Activated T-helper 17 cell treated with anti-CD3 and anti-CD28 coated beads, Interleukin-2, amount 50 U/mL, for 72 hours (primary cell): ENCODE data around the gene MON1A. TPM values are rescaled to one million over a fixed set of nuclear protein-coding genes. Genes with fewer than 3 reads are reported as not detected.
A peak's percentile ranks its signal among the peaks of the same experiment; 100 is the strongest.
"Not testable (repeated sequence)": the region's sequence is repeated elsewhere in the genome, so short reads cannot be mapped to it uniquely, and the experiment has no call there.

ENCODE experiments used
- ATAC-seq: fragments of 150-1000 bp; cut with Tn5 transposase; replicated peaks from 2 replicates; pipeline ENCODE4 v1.10.0; 2021; ENCODE audit warnings: mild to moderate bottlenecking, moderate library complexity
- H3K27ac Mint-ChIP-seq: one replicate; pipeline ENCODE4 v1.8.0; 2022; ENCODE audit warnings: mixed read lengths
- H3K27me3 Mint-ChIP-seq: one replicate; pipeline ENCODE4 v1.8.0; 2022; ENCODE audit warnings: mixed read lengths
- H3K36me3 Mint-ChIP-seq: one replicate; pipeline ENCODE4 v1.8.0; 2022; ENCODE audit warnings: low read depth, mild to moderate bottlenecking, mixed read lengths
- H3K4me1 Mint-ChIP-seq: one replicate; pipeline ENCODE4 v1.8.0; 2022; ENCODE audit warnings: mixed read lengths
- H3K4me3 Mint-ChIP-seq: one replicate; pipeline ENCODE4 v1.8.0; 2022; ENCODE audit warnings: mild to moderate bottlenecking, mixed read lengths
- H3K9me3 Mint-ChIP-seq: one replicate; pipeline ENCODE4 v1.8.0; 2022; ENCODE audit warnings: mixed read lengths
- total RNA-seq, 2 donors: library from RNA; stranded (reverse); gene quantifications; one replicate each; pipeline ENCODE4 v1.2.3, GENCODE V29; 2022

The MON1A gene
- total RNA-seq, 2 donors from 2014 or later = 4.6 to 15.8 TPM

DNA sequence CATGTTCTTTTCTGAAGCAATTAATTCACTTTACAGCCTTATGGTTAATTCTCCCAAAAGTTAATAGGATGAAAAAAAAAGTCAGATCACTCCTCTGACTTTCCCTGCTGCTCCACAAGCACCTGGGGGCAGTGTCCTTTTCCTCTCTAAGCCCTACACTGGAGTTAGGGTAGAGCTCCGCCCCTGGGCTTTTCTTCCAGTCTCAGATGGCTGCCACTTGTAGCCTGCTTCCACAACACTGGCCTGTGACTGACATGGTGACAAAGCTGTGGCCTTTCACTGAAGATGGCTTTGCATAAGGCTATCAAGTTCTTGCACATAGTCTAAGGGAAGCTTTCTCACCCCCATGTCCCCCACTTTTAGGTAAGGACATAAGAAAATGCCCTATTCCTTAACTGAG is 1.3 kb upstream of the MON1A start:
- Mint-ChIP-seq H3K4me3 (peak overlapping the region; percentile 88), H3K36me3 (no peaks in the 10 kb centered on the region), H3K4me1 (peaks cover 4% of the 10 kb centered on the region), H3K27ac (peak overlapping the region; percentile 68), H3K27me3 (no peaks in the 10 kb centered on the region), H3K9me3 (no peaks in the 10 kb centered on the region)
- ATAC-seq = no peak

DNA sequence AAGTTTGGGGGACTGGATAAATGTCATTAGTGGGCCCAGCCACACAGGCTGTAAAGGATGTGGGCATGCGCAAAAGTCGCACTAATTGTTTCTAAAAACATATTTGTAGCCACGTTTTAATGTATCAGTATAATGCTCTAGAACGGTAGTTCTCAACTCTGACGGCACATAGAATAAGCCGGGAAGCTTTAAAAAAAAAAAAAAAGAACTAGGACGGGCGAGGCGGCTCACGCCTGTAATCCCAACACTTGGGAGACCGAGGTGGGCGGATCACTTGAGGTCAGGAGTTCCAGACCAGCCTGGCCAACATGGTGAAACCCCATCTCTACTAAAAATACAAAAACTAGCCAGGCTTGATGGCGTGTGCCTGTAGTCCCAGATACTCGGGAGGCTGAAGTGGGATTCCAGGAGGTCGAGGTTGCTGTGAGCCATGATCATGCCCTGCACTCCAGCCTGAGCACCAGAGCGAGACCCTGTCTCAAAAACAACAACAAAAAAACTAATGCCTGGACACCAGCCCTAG is 618 bp upstream of the MON1A start:
- peaks cover 7% of the 10 kb centered on the region for H3K4me1 Mint-ChIP-seq
- H3K9me3 Mint-ChIP-seq = no peaks in the 10 kb centered on the region
- no peak for ATAC-seq
- H3K27ac Mint-ChIP-seq = peak overlapping the region; percentile 94
- H3K27me3 Mint-ChIP-seq = no peaks in the 10 kb centered on the region
- H3K4me3 Mint-ChIP-seq = peak overlapping the region; percentile 88
- H3K36me3 Mint-ChIP-seq = no peaks in the 10 kb centered on the region

DNA sequence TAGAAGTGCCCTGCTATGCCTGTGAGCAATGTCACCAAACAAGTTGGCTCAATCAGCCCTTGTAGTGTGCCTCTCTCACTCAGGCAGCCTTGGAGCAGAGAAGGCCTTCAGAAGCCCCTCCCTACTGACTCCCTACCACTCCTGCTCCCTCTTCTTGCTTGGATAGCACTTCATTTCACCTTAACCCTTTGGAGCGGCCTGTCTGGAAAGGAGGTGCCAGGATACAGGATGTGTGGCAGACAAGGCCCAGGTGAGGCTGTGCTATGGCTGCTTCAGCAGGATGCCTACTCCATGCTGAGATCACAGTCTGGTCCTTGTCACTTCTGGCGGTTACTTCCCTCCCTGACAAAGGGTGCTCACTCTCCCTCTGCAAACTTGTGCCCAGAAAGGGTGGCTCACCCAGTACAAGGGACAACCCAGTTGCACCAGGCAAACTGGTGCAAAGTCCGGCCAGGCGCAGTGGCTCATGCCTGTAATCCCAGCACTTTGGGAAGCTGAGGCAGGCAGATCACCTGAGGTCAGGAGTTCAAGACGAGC is 1.1 kb downstream of the MON1A start:
- Mint-ChIP-seq H3K27ac (peak overlapping the region; percentile 94), H3K36me3 (no peaks in the 10 kb centered on the region), H3K9me3 (no peaks in the 10 kb centered on the region), H3K4me1 (peaks cover 7% of the 10 kb centered on the region), H3K4me3 (peak overlapping the region; percentile 88), H3K27me3 (no peaks in the 10 kb centered on the region)
- no peak for ATAC-seq

DNA sequence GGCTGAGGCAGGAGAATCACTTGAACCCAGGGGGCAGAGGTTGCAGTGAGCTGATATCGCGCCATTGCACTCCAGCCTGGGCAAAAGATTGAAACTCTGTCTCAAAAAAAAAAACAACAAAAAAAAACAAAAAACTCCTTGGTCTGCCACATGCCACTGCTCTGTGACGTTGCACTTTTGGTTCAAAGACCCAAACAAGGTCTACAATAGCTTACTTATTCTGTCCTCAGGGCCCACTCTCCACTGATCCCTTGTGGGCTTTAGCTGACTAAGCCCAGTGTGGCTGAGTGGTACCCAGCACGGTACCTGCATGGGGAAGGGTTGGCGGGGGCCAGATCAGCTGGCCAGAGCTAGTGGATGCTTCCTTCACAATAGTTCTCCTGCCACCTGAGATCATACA is 1.8 kb downstream of the MON1A start:
- no peaks in the 10 kb centered on the region for H3K27me3 Mint-ChIP-seq
- H3K36me3 Mint-ChIP-seq = no peaks in the 10 kb centered on the region
- no peak overlapping the region for H3K4me3 Mint-ChIP-seq
- no peak for ATAC-seq
- H3K27ac Mint-ChIP-seq = peak overlapping the region; percentile 94
- H3K9me3 Mint-ChIP-seq = no peaks in the 10 kb centered on the region
- H3K4me1 Mint-ChIP-seq = peaks cover 7% of the 10 kb centered on the region

DNA sequence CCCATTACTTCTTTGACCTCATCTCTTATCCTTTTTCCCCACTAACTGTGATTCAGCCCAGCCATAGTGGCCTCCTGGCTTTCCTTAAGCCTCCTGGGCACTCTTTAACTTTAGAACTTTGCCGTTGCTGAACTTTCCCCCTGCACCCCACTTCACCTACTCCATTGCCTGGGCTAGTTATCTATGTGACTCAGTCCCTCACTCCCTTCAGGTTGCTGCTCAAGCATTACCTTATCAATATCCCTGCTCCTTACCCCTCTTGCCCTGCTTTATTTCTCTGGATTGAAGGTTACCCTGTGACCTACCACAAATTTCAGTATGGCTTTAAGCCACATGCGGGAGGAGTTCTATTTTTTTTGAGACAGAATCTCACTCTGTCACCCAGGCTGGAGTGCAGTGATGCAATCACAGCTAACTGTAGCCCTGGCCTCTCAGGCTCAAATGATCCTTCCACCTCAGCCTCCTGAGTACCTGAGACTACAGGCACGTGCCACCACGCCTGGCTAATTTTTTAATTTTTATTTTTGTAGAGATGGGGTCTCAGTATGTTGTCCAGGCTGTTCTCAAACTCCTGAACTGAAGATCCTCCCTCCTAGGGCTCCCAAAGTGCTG is 3.4 kb downstream of the MON1A start:
- Mint-ChIP-seq H3K27me3 (no peaks in the 10 kb centered on the region), H3K36me3 (no peaks in the 10 kb centered on the region), H3K4me3 (no peak overlapping the region), H3K27ac (peak overlapping the region; percentile 20), H3K4me1 (peaks cover 7% of the 10 kb centered on the region), H3K9me3 (no peaks in the 10 kb centered on the region)
- no peak for ATAC-seq

DNA sequence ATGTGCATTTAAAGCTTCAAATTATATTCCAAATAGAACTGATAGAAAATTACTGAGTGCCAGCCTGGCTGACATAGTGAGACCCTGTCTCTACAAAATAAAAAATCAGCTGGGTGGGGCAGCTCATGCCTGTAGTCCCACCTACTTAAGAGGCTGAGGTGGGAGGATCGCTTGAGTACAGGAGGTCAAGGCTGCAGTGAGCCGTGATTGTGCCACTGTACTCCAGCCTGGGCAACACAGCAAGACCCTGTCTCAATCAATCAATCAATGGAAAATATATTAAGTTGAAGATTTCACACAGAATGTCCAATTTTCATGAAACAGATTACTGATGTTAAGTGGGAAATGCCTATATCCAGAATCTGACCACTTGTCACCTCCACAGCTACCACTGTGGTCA is 4.1 kb downstream of the MON1A start:
- Mint-ChIP-seq H3K27me3 (no peaks in the 10 kb centered on the region), H3K36me3 (no peaks in the 10 kb centered on the region), H3K27ac (peak overlapping the region; percentile 20), H3K9me3 (no peaks in the 10 kb centered on the region), H3K4me1 (peaks cover 7% of the 10 kb centered on the region), H3K4me3 (no peak overlapping the region)
- ATAC-seq = no peak

DNA sequence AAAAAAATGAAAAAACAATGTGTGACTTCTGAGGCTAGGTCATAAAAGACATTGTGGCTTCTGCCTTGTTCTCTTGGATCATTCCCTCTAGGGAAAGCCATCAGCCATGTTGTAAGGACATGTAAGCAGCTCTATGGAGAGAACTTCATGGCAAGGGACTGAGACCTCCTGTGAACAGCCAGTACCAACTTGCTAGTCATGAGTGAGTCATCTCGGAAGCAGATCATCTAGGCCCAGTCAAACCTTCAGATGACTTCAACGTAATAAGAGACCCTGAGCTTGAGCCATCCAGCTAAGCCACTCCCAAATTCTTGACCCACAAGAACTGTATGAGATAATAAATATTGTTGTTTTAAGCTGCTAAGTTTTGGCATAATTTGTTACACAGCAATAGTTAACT is 4.9 kb downstream of the MON1A start:
- ATAC-seq = no peak
- Mint-ChIP-seq H3K4me3 (no peak overlapping the region), H3K36me3 (peaks cover 7% of the 10 kb centered on the region), H3K27ac (no peak overlapping the region), H3K27me3 (no peaks in the 10 kb centered on the region), H3K9me3 (no peaks in the 10 kb centered on the region), H3K4me1 (peaks cover 7% of the 10 kb centered on the region)

DNA sequence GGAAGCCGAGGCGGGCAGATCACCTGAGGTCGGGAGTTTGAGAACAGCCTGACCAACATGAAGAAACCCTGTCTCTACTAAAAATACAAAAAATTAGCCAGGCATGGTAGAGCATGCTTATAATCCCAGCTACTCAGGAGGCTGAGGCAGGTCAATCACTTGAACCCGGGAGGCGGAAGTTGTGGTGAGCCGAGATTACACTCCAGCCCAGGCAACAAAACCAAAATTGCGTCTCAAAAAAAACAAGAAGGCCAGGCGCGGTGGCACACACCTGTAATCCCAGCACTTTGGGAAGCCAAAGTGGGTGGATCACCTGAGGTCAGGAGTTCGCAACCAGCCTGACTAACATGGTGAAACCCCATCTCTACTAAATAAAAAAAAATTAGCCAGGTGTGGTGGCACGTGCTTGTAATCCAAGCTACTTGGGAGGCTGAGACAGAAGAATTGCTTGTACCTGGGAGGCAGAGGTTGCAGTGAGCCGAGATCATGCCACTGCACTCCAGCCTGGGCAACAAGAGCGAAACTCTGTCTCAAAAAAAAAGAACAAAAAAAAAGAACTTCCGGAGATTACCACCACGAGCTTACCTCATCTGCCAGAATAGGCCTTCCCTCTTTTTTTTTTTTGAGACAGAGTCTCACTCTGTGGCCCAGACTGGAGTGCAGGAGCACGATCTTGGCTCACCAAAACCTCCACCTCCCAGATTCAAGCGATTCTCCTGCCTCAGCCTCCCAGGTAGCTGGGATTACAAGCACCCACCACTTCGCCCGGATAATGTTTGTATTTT is 11.6 kb downstream of the MON1A start:
- H3K36me3 Mint-ChIP-seq, H3K9me3 Mint-ChIP-seq, H3K27ac Mint-ChIP-seq: not testable (repeated sequence)

DNA sequence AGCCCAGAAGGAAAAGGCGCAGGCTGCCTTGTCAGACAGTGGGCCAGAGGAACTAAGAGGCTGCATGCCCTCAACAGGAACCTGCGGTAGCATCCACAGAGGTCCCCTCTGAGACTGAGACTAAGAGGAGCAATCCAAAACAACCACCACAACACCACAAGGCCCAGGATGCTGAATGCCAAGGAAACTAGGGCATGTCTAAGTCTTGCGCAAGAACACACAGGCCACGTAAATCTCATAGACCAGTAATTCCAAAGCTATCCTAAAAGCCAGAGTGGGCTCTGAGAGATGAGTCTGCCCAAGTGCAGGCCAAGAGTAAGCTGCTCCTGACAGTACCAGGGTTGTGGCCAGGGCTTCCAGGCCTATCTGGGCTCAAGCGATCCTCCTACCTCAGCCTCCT is 12.9 kb downstream of the MON1A start:
- H3K36me3 Mint-ChIP-seq = peaks cover 8% of the 10 kb centered on the region
- no peak for ATAC-seq

More for the DNA sequence above, 11.6 kb downstream of the MON1A start:
- H3K27me3 Mint-ChIP-seq, ATAC-seq, H3K4me3 Mint-ChIP-seq, H3K4me1 Mint-ChIP-seq: not testable (repeated sequence)

DNA sequence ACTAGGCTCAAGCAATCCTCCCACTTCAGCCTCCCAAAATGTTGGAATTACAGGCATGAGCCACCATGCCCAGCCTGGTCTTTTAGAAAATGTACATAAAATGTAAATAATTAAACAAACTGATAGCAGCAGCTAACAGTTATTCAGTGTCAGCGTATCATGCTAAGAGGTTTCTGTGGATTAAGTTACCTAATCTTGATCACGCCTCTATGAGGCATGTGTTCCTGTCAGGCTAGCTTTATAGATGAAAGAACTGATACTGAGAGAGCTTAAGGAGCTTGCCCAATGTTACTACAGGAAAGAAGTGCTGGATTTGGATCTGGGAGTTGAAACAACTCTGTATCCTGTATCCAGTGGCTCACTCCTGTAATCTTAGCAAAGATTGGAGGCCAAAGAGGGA is 14.7 kb downstream of the MON1A start:
- no peaks in the 10 kb centered on the region for H3K4me1 Mint-ChIP-seq
- no peak for ATAC-seq
- H3K27me3 Mint-ChIP-seq = no peaks in the 10 kb centered on the region
- H3K9me3 Mint-ChIP-seq = no peaks in the 10 kb centered on the region
- H3K36me3 Mint-ChIP-seq = peaks cover 7% of the 10 kb centered on the region
- H3K27ac Mint-ChIP-seq = no peak overlapping the region
- H3K4me3 Mint-ChIP-seq = no peak overlapping the region

More for the DNA sequence above, 12.9 kb downstream of the MON1A start:
- Mint-ChIP-seq H3K27ac (peak overlapping the region; percentile 62), H3K4me3 (no peak overlapping the region), H3K4me1 (no peaks in the 10 kb centered on the region), H3K27me3 (no peaks in the 10 kb centered on the region), H3K9me3 (no peaks in the 10 kb centered on the region)

DNA sequence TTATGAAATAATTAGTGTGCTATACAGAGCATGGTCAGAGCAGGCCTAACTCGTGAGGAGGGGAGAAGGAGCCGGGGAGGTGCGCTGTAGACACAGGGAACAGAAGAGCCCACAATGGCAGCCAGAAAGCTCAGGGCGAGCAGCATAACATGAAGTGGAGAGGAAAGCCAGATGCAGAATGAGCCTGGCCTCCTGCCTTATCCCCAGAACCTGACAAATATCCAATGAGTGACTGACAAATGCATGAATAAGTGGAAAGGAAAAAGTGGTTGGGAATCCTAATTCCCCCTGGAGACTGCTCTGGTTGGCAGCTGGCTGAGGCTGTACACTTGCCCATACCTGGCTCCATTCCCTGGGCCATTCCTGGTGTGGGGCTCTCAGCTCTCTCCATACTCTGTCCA is 16.7 kb downstream of the MON1A start:
- Mint-ChIP-seq H3K9me3 (no peaks in the 10 kb centered on the region), H3K4me3 (no peak overlapping the region), H3K4me1 (no peaks in the 10 kb centered on the region), H3K27me3 (no peaks in the 10 kb centered on the region), H3K27ac (no peak overlapping the region), H3K36me3 (peaks cover 8% of the 10 kb centered on the region)
- ATAC-seq = no peak

DNA sequence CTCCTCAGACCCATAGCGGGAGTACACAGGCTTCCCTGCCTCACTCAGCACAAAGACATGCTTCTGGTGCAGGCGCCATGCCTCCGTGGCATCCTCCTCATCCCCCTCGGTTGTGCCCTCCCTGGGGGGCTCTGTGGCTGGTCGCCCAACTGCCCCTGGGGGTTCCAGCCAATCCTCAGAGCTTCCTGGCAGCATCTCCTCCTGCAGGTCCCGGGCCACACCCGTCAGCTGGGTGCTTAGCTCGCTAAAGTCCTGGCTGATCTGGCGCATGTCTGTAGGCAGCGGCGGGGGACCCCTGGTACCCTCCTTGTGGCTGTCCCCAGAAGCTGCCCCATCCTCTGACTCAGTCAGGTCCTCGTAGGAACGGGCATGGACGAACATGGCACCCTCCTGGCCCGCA is 18.0 kb downstream of the MON1A start:
- H3K4me3 Mint-ChIP-seq = no peak overlapping the region

DNA sequence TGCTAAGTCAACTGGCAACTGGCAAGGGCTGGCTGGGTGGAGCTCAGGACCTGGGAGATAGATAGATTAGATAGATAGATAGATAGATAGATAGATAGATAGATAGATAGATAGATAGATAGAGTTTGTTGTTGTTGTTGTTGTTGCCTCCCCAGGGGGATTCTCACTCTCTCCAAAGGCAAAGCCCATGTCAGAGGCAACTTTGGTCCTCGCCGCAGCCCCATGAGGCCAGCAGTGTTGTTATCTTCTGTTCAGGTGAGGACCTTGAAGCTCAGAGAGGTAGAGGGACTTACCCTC is 18.5 kb downstream of the MON1A start:
- H3K9me3 Mint-ChIP-seq = no peaks in the 10 kb centered on the region
- ATAC-seq = no peak

More for the DNA sequence above, 18.0 kb downstream of the MON1A start:
- ATAC-seq = no peak
- Mint-ChIP-seq H3K27ac (no peak overlapping the region), H3K4me1 (no peaks in the 10 kb centered on the region), H3K27me3 (no peaks in the 10 kb centered on the region), H3K36me3 (peaks cover 8% of the 10 kb centered on the region), H3K9me3 (no peaks in the 10 kb centered on the region)

DNA sequence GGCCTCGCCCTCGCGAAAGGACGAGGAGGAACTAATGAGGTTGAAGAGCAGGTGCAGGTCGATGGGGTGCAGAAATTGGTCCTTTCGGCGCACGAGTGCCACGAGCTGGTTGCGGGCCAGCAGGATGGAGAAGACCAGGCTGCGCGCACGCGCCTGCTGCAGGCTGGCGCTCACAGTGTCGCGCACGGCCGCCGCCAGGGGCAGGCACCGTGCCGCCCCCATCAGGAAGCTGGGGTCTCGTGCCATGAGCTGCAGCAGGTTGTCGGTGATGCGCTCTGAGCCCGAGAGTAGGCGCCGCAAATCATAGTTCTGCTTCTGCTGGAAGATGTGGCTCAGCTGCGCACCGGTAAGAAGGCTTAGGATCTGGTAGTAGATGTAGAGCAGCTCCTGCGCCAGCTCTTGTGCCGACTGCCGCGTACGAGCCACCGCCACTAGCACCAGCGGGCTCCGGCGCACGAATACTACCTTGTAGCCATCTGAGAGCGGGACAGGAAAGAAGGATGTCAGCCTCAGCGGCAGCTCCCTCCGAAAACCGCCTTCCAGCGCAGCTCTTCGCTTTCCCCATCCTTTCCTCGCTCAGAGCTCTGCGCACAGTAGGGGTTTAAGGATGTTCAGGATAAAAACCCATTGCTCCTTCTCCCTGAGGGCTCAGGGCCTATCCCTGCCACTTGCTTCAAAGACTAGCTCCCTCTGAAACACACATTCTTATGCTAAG is 19.0 kb downstream of the MON1A start:
- no peaks in the 10 kb centered on the region for H3K9me3 Mint-ChIP-seq
- H3K27ac Mint-ChIP-seq = no peak overlapping the region
- peaks cover 8% of the 10 kb centered on the region for H3K36me3 Mint-ChIP-seq
- ATAC-seq = no peak
- no peak overlapping the region for H3K4me3 Mint-ChIP-seq
- H3K4me1 Mint-ChIP-seq = peaks cover 6% of the 10 kb centered on the region
- no peaks in the 10 kb centered on the region for H3K27me3 Mint-ChIP-seq

More for the DNA sequence above, 18.5 kb downstream of the MON1A start:
- Mint-ChIP-seq H3K27me3 (no peaks in the 10 kb centered on the region), H3K27ac (no peak overlapping the region), H3K4me3 (no peak overlapping the region), H3K4me1 (peaks cover 1% of the 10 kb centered on the region), H3K36me3 (peaks cover 8% of the 10 kb centered on the region)
